Activated CD8-positive, alpha-beta memory T cell treated with anti-CD3 and anti-CD28 coated beads for 24 hours (primary cell): ENCODE data around the gene TMEM198.

Experiments used
- DNase-seq: peaks from one replicate; pipeline ENCODE4 v3.0.0-alpha.2; 2020

The TMEM198 gene

DNA sequence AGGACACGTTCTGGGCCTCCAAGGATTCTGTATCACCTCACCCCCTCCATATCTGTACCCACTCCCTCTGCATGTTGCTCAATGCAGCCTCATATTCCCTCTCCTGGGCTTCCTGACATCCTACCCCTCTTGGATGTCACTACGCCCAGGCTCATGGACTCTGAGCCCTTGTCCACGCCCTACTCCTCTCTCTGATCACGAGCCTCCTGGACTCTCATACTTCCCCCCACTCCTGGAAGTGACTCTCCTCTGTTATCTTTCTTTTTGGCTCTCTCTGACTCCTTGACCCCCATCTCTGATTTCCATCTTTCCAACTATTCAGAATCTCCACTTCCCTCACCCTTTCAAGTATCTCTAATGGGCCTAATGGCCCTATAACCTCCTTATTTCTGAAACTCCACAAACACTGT lies 2.1 kb downstream of the TMEM198 start:
- DNase-seq, result no peak

DNA sequence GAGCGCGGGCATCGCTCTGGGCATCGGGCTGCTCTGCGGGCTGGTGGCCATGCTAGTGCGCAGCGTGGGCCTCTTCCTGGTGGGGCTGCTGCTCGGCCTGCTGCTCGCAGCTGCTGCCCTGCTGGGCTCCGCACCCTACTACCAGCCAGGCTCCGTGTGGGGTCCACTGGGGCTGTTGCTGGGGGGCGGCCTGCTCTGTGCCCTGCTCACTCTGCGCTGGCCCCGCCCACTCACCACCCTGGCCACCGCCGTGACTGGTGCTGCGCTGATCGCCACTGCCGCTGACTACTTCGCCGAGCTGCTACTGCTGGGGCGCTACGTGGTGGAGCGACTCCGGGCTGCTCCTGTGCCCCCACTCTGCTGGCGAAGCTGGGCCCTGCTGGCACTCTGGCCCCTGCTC lies 3.8 kb downstream of the TMEM198 start:
- no peak for DNase-seq

GRCh38 chr2:219548990-219549389 lies 5.2 kb downstream of the TMEM198 start:
- no peak for DNase-seq

GRCh38 chr2:219549619-219550018 lies 5.8 kb downstream of the TMEM198 start:
- DNase-seq, result no peak

DNA sequence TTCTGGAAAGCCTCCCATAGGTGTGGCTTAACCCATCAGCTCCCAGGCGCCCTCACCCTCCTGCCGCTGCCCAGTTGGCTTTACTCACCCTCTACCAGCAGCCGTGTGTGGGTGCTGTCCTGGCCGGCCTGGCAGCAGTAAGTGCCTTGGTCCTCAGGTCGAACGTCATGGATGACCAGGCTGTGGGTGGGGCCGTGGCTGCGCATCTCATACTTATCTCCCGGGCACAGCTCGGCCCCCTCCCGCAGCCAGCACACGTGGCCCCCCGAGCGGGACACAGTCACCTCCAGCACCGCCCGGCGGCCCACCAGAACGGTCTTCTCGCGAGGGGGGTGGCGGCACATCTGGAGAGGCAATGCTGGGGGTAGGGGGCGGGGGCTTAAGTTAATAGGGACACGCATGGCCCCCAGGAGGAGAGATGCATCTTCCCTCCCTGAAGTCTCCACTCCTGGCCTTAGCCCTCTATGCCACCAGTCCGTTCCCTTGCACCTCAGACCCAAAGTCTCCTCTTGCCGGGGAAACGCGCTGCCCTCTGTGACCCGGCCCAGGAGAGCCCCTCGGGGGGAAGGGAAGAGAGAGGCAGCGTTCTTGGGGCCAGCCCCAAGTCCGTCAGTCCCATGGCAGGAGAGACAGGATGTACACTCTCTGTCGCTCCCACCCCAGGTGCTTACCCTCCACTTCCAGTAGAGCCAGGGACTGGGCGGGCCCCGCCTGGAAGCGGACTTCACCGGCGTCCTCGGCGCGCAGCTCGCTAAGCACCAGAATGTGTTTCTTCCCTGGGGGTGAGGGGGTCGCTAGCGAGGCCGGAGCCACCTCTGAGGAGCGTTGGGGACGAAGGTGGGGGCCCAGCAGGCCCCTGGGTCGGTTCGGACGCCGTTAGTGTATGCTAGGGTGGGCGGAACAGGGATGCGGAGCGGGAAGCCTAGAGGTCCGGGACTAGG lies 7.9 kb downstream of the TMEM198 start:
- DNase-seq, result no peak

- DNase-seq, result peak; percentile 93
Observed at GRCh38 chr2:219552382-219553167, 8.7 kb downstream of the TMEM198 start.

DNA sequence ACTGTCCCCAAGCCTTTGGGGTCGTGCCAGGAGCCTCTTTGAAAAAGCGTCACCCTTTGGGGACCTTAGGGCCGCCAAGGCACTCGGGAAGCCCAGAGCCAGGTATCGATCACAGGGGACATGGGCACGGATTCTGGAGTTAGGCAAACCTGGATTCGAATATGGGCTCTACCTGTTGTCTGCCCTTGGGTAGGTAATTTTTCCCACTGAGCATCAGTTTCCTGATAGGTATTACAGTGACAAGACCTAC lies 9.3 kb downstream of the TMEM198 start:
- DNase-seq, result no peak

DNA sequence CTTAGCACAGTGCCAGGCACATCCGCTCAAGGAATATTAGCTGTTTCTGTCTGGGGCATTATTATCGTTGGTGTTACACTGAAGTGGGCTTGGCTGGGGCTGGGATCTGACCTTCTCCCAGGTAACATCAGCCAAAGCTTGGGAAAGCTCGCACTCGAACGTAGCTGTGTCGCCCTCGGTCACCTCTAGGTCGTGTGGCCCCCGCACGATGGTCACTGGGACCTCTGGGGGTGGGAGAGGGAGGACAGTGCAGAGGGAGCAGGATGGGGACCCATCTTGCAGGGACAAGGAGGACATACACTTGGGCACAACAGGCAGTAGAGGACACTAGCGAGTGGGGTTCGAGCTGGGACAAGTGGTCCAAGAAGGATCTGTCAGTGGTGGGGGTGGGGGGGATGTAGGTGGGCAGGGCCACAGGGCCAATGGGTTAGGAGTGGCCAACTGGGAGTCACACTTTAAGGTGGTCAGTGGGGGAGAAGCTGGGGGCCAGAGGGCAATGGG lies 9.7 kb downstream of the TMEM198 start:
- no peak for DNase-seq

- no peak for DNase-seq
Observed at GRCh38 chr2:219554350-219554749, 10.5 kb downstream of the TMEM198 start.

DNA sequence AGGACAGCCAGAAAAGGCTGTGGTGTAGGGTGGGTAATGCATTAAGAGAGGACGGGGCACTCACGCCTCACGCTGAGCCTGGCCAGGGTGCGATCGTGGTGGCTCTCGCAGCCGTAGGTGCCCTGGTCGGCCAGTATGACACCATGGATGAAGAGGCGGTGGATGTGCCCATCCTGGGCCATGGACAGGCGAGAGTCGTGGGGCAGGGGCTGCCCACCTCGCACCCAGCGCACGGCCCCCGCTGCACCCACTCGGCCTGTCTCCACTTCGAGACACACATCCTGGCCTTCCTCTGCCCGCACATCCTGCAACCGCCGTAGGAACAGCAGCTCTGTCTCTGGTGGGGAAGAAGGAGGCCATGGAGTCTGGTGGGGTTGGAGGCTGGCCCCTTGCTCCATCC lies 12.1 kb downstream of the TMEM198 start:
- DNase-seq, result no peak

GRCh38 chr2:219556413-219556812 lies 12.6 kb downstream of the TMEM198 start:
- no peak for DNase-seq

- no peak for DNase-seq
Observed at GRCh38 chr2:219557320-219557719, 13.5 kb downstream of the TMEM198 start.

- no peak for DNase-seq
Observed at GRCh38 chr2:219557791-219558785, 14.3 kb downstream of the TMEM198 start.

DNA sequence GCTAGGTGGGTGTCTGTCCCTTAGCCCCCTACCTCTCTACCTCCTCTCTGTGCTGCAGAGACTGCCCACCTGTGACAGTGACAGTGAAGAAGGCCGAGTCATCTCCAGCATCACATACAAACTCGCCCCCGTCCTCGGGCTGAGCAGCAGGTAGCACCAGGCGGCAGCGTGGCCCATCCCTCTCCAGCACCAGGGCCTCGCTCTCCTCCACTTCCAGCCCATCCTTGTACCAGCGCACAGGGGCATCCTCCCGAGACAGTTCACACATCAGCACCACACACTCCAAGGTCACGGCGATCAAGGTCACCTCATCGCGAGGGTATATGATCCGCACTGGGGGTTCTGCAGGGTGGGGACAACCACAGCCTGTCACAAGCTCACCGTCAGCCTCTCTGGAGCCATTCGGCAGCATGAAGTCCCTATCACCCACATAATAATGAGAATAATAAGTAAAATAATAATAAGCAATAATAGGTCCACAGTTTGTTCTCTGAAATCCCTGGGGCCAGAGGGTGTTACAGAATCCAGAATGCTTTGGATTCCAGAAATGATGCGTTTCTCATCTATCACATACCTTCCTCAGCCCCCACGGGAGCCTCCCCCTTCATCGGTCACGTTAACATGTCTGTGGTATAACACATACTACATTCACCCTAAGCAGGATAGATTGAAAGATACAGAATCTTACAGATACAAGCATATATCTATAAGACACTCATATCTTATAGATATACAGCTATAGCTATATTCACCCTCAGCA lies 15.5 kb downstream of the TMEM198 start:
- DNase-seq, result no peak

DNA sequence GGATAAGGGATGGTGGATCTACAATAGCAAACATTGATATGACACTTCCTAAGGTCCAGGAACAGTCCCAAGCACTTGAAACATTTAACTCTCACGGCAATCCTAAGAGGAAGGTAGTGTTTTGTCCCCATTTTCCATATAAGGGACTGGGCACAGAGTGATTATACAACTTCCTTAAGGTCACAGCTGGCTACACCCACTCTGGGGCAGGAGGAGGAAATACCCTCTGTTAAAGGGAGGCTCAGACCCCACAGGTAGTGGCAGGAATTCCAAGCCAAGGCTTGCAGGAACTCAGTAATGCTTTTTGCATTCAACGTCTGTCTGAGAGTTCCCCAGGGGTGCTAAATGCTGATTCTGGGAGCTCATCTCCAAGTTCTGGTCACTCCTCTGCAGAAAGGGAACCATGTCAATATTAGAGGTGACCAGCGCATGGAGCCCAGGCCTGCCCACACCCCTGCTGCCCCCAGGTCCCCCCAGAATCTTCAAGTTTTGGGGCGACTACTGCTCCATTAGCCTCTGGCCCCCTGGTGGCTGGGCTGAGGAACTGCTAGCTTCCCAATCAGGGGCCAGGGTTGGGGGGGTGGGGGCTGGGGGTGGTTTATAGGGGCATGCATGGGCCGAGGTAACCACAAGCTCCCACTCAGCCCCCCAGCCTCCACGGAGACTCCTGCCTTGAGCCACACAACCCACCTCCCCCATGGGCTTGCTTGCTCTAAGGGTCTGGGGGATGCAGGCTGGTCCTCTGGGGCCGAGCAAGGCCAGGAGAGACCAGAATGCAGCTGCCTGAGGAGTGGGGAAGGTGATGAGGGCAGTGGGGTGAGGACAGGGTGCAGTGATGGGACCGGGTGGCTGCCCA lies 16.4 kb downstream of the TMEM198 start:
- DNase-seq, result no peak

DNA sequence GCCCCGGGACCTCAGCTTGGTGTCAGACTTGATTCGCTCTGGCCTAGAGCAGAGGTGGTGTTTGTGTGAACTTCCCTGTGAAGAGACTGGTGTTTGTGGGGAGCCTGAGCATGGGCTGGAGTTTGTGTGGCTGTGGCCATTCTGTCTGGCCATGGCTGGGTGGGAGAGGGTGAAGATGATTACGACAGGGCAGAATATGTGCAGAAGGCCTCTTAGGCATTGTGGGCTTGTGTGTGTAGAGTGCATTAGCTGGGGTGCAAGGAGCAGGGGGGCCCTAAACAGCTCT lies 17.0 kb downstream of the TMEM198 start:
- no peak for DNase-seq

DNA sequence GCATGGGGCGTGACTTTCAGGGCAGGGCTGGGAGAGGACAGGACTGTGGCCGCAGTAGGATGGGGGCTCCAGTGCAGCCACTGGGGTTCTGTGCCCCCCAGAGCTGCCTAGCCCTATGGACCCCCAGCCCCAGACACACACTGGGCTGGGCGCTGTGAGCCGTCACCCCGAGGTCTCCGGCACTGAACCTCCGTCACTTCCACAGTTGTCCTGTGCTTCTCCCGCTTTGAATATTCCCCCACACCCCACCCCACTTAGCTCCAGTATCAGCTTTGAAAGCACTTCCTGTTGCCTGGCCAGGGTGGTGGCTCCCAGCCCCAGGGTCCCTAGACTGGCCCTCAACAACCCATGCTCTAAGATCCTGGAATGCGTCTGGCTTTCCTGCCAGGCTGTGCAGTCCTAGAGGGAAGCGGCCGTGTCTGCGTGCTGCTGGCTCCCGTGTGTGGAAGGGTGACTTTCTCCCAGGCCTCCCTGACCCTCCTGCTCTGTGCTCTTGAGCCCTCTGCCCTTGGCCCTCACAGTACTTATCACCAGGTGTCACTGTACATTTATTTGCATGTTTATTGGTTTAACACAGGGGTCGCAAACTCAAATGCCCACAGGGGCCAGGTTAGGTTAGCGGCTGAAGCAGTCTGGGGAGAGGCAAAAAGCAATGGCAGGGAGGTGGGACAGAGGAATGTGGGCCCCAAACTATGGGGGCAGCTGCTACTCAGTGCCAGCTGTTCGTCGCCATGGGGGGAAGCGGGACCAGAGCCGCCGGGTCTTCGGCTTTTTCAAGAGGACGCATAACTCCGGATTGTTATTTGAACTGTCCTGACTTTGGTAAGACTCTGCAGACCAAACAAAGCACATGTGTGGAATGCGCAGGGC lies 17.6 kb downstream of the TMEM198 start:
- no peak for DNase-seq

- no peak for DNase-seq
Observed at GRCh38 chr2:219562049-219563020, 18.5 kb downstream of the TMEM198 start.
